ENCODE data around the gene CASP1. TPM values are rescaled to one million over a fixed set of nuclear protein-coding genes. Genes with fewer than 3 reads are reported as not detected.

CASP1 gene
- total RNA-seq, 1 donor from 2014 or later, result 1.9 TPM

DNA sequence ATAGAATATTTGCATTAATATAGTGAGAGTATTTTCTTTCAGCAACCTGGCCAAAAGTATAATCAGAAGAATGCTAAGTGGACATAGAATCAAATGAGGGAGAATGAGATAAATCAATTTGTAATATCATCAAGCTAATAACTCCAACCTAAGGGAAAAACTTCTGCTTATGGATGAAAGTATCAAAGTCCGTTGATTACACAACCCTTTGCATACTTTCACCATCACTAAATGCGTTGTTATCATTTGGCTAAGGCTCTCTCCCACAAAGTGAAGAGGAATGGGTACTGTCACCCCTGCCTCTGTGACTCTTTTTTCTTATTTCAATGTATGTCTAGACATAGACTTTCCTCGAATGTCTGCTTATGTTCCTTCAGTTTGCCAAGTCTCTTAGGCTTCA lies 50.1 kb downstream of the CASP1 start:
- no peaks in the 10 kb centered on the region for H3K4me1 Mint-ChIP-seq (ENCODE audit: low read depth, unreplicated experiment)
- Histone ChIP-seq H3K4me3 (ENCODE audit: insufficient read depth, low read depth, low read length) (no peak overlapping the region), H3K9me3 (ENCODE audit: insufficient read depth, low read depth, low read length) (no peaks in the 10 kb centered on the region), H3K4me1 (ENCODE audit: insufficient read depth, low read length) (no peaks in the 10 kb centered on the region), H3K27ac (ENCODE audit: low read depth, low read length) (no peak overlapping the region), H3K4me2 (ENCODE audit: low read length) (no peak overlapping the region), H3K9ac (ENCODE audit: low read length) (no peak overlapping the region), H3K27me3 (ENCODE audit: insufficient read depth, low read length) (no peaks in the 10 kb centered on the region), H3K36me3 (ENCODE audit: insufficient read depth, low read length) (no peaks in the 10 kb centered on the region), H3K79me2 (ENCODE audit: insufficient read depth, low read length) (no peaks in the 10 kb centered on the region), H4K20me1 (ENCODE audit: insufficient read depth, low read length) (no peaks in the 10 kb centered on the region), H2AFZ (ENCODE audit: low read depth, low read length) (no peak overlapping the region)
- no peaks in the 10 kb centered on the region for H3K9me3 Mint-ChIP-seq (ENCODE audit: unreplicated experiment)
- no peak overlapping the region for H3K4me3 Mint-ChIP-seq (ENCODE audit: unreplicated experiment)
- no peaks in the 10 kb centered on the region for H3K36me3 Mint-ChIP-seq (ENCODE audit: low read depth, unreplicated experiment)
- H3K27ac Mint-ChIP-seq (ENCODE audit: unreplicated experiment), result no peak overlapping the region
- no peak for TF ChIP-seq EZH2 (IDR thresholded peaks at IDR 0.05; ENCODE audit: insufficient read depth, low read length)
- TF ChIP-seq, protein P1, sequence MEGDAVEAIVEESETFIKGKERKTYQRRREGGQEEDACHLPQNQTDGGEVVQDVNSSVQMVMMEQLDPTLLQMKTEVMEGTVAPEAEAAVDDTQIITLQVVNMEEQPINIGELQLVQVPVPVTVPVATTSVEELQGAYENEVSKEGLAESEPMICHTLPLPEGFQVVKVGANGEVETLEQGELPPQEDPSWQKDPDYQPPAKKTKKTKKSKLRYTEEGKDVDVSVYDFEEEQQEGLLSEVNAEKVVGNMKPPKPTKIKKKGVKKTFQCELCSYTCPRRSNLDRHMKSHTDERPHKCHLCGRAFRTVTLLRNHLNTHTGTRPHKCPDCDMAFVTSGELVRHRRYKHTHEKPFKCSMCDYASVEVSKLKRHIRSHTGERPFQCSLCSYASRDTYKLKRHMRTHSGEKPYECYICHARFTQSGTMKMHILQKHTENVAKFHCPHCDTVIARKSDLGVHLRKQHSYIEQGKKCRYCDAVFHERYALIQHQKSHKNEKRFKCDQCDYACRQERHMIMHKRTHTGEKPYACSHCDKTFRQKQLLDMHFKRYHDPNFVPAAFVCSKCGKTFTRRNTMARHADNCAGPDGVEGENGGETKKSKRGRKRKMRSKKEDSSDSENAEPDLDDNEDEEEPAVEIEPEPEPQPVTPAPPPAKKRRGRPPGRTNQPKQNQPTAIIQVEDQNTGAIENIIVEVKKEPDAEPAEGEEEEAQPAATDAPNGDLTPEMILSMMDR (IDR thresholded peaks at IDR 0.05; ENCODE audit: insufficient read depth, low read depth, low read length), result no peak
- no peak for DNase-seq (ENCODE audit: low read depth)
- no peak for FAIRE-seq
- H3K27me3 Mint-ChIP-seq (ENCODE audit: low read depth, unreplicated experiment), result no peaks in the 10 kb centered on the region

DNA sequence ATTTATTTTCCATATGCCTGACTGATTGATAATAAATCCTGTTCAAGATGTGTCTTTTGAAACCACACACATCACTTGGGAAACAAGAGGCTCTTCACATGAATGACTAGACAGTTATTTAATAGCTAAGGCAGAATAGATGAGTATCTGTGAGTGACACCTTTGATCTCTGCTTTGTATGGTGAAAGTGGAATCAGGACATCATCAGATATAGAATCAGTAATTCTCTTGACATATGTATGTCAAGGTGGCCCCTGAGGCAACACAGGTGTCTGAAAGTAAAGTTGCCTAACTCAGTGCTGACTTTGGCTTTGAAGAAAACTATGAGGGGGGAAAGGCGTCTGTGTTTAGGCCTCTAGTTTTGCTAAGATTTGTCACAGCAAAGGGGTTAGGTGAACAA lies 55.1 kb downstream of the CASP1 start:
- DNase-seq (ENCODE audit: low read depth) (no peak), FAIRE-seq (no peak)
- Histone ChIP-seq H4K20me1 (ENCODE audit: insufficient read depth, low read length) (no peaks in the 10 kb centered on the region), H3K79me2 (ENCODE audit: insufficient read depth, low read length) (no peaks in the 10 kb centered on the region), H3K4me1 (ENCODE audit: insufficient read depth, low read length) (no peaks in the 10 kb centered on the region), H3K9ac (ENCODE audit: low read length) (no peak overlapping the region), H2AFZ (ENCODE audit: low read depth, low read length) (no peak overlapping the region), H3K4me2 (ENCODE audit: low read length) (no peak overlapping the region), H3K36me3 (ENCODE audit: insufficient read depth, low read length) (no peaks in the 10 kb centered on the region), H3K4me3 (ENCODE audit: insufficient read depth, low read depth, low read length) (no peak overlapping the region), H3K27me3 (ENCODE audit: insufficient read depth, low read length) (no peaks in the 10 kb centered on the region), H3K27ac (ENCODE audit: low read depth, low read length) (no peak overlapping the region), H3K9me3 (ENCODE audit: insufficient read depth, low read depth, low read length) (no peaks in the 10 kb centered on the region)
- Mint-ChIP-seq H3K4me1 (ENCODE audit: low read depth, unreplicated experiment) (no peaks in the 10 kb centered on the region), H3K36me3 (ENCODE audit: low read depth, unreplicated experiment) (no peaks in the 10 kb centered on the region), H3K27ac (ENCODE audit: unreplicated experiment) (no peak overlapping the region), H3K4me3 (ENCODE audit: unreplicated experiment) (no peak overlapping the region), H3K27me3 (ENCODE audit: low read depth, unreplicated experiment) (no peaks in the 10 kb centered on the region), H3K9me3 (ENCODE audit: unreplicated experiment) (no peaks in the 10 kb centered on the region)
- TF ChIP-seq, protein P1 (IDR thresholded peaks at IDR 0.05; ENCODE audit: insufficient read depth, low read depth, low read length), result no peak
- no peak for TF ChIP-seq EZH2 (IDR thresholded peaks at IDR 0.05; ENCODE audit: insufficient read depth, low read length)

Other genes starting within 250 kb of the CASP1 start
- not detected in 2 replicates for gene CASP12, start 136.7 kb downstream of the CASP1 start, total RNA-seq
- 0.62 and 0.86 TPM in 2 replicates for gene CASP4, start 66.6 kb downstream of the CASP1 start, total RNA-seq
- not detected in 2 replicates for gene CASP5, start 12.0 kb downstream of the CASP1 start, total RNA-seq
- 1.6 and 2.0 TPM in 2 replicates for gene CARD16, start 10.2 kb upstream of the CASP1 start, total RNA-seq
- not detected in 2 replicates for gene CARD18, start 104.6 kb upstream of the CASP1 start, total RNA-seq